ENCODE results near the gene CYP4F22.
"Not testable (repeated sequence)": the region's sequence is repeated elsewhere in the genome, so short reads cannot be mapped to it uniquely, and the experiment has no call there.

Gene CYP4F22

GRCh38 chr19:15501596-15501995, 6.7 kb upstream of the CYP4F22 start:
- Histone ChIP-seq H3K4me3 (ENCODE audit: low read depth in 1 of 2, low read length in 1 of 2) (no peak overlapping the region), H3K27me3 (peaks cover 43% of the 10 kb centered on the region), H3K36me3 (no peaks in the 10 kb centered on the region), H3K4me1 (ENCODE audit: control insufficient read depth in 1 of 2, insufficient read depth in 1 of 2, low read depth in 1 of 2, low read length in 1 of 2) (no peaks in the 10 kb centered on the region), H3K27ac (no peak overlapping the region), H3K9me3 (no peaks in the 10 kb centered on the region)
- TF ChIP-seq, protein P1, sequence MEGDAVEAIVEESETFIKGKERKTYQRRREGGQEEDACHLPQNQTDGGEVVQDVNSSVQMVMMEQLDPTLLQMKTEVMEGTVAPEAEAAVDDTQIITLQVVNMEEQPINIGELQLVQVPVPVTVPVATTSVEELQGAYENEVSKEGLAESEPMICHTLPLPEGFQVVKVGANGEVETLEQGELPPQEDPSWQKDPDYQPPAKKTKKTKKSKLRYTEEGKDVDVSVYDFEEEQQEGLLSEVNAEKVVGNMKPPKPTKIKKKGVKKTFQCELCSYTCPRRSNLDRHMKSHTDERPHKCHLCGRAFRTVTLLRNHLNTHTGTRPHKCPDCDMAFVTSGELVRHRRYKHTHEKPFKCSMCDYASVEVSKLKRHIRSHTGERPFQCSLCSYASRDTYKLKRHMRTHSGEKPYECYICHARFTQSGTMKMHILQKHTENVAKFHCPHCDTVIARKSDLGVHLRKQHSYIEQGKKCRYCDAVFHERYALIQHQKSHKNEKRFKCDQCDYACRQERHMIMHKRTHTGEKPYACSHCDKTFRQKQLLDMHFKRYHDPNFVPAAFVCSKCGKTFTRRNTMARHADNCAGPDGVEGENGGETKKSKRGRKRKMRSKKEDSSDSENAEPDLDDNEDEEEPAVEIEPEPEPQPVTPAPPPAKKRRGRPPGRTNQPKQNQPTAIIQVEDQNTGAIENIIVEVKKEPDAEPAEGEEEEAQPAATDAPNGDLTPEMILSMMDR (IDR thresholded peaks at IDR 0.05): no peak

DNA sequence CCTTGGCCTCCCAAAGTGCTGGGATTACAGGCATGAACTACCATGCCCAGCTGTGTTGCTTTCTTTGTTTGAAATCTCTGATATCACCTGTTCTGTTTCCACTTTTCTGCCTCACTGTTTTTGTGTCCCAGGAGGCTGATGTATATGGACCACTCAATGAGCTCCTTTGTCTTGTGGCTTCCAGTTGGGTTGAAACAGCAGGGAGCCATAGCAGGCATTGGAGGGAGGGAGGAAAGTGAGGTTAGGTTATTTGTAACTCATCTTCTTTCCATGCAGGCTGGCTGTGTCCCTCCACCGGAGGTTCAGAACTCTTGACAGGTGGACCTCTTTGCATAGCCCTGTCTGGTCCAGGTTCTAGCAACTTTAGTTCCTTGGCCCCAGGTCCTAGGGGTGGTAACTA, 6.1 kb upstream of the CYP4F22 start:
- H3K36me3 ChIP-seq: no peaks in the 10 kb centered on the region
- TF ChIP-seq, protein P1 (IDR thresholded peaks at IDR 0.05): no peak
- H3K27ac ChIP-seq: no peak overlapping the region
- no peaks in the 10 kb centered on the region for H3K4me1 ChIP-seq (ENCODE audit: control insufficient read depth in 1 of 2, insufficient read depth in 1 of 2, low read depth in 1 of 2, low read length in 1 of 2)
- H3K4me3 ChIP-seq (ENCODE audit: low read depth in 1 of 2, low read length in 1 of 2): no peak overlapping the region
- peaks cover 50% of the 10 kb centered on the region for H3K27me3 ChIP-seq
- no peaks in the 10 kb centered on the region for H3K9me3 ChIP-seq

GRCh38 chr19:15506074-15506571, 2.2 kb upstream of the CYP4F22 start:
- Histone ChIP-seq H3K4me3 (ENCODE audit: low read depth in 1 of 2, low read length in 1 of 2) (no peak overlapping the region), H3K27me3 (peaks cover 61% of the 10 kb centered on the region), H3K36me3 (no peaks in the 10 kb centered on the region), H3K27ac (no peak overlapping the region), H3K4me1 (ENCODE audit: control insufficient read depth in 1 of 2, insufficient read depth in 1 of 2, low read depth in 1 of 2, low read length in 1 of 2) (no peaks in the 10 kb centered on the region), H3K9me3 (no peaks in the 10 kb centered on the region)
- TF ChIP-seq, protein P1 (IDR thresholded peaks at IDR 0.05): no peak

DNA sequence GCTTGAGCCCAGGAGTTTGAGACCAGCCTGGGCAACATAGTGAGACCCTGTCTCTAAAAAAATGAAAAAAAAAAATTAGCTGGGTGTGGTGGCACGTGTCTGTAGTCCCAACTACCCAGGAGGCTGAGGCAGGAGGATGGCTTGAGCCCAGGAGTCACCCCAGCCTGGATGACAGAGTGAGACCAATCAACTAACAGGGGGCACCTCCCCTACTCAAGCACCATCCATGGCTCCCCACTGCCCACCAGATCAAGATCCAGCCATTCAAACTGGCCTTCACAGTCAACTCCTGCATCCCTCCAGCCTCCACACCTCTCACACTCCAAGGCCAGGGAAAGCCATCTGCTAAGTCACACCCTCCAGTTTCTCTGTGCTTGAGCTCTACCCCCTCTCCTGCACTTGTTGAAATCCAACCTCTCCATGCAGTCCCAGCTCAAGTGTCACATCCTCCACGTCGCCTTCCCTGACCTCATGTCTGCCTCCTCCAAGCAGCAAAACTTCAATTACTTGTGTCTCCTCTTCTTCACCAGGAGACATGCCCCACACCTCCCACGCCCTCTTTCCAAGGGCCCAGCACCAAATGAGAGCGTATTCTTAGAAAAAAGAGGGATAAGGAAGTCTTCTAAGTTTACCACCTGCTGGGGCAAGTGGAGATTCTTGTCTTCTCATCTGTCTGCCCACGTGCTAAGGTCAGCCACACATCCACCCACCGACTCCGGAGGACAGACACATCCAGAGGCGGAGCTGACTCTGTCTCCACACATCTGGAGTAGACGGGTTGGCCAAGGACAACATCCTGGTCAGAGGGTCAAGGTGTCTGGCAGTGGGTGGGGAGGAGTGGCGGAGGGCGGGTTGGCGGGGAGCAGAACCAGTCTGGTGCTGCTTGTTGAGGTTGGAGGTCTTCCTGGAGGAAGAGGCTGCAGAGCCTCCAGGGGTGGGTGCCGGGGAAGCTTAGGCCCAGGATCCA, 974 bp upstream of the CYP4F22 start:
- H3K4me3 ChIP-seq (ENCODE audit: low read depth in 1 of 2, low read length in 1 of 2): no peak overlapping the region
- no peaks in the 10 kb centered on the region for H3K36me3 ChIP-seq
- H3K4me1 ChIP-seq (ENCODE audit: control insufficient read depth in 1 of 2, insufficient read depth in 1 of 2, low read depth in 1 of 2, low read length in 1 of 2): no peaks in the 10 kb centered on the region
- TF ChIP-seq, protein P1 (IDR thresholded peaks at IDR 0.05): no peak
- H3K27me3 ChIP-seq: peaks cover 52% of the 10 kb centered on the region
- no peak overlapping the region for H3K27ac ChIP-seq
- no peaks in the 10 kb centered on the region for H3K9me3 ChIP-seq

- Histone ChIP-seq H3K4me1 (ENCODE audit: control insufficient read depth in 1 of 2, insufficient read depth in 1 of 2, low read depth in 1 of 2, low read length in 1 of 2) (no peaks in the 10 kb centered on the region), H3K36me3 (no peaks in the 10 kb centered on the region), H3K9me3 (peaks cover 1% of the 10 kb centered on the region), H3K27me3 (peaks cover 38% of the 10 kb centered on the region), H3K4me3 (ENCODE audit: low read depth in 1 of 2, low read length in 1 of 2) (no peak overlapping the region), H3K27ac (no peak overlapping the region)
- TF ChIP-seq, protein P1 (IDR thresholded peaks at IDR 0.05): no peak
These were observed 3.5 kb downstream of the CYP4F22 start for GRCh38 chr19:15511671-15512424.

- not testable (repeated sequence) for H3K4me3 ChIP-seq (ENCODE audit: low read depth in 1 of 2, low read length in 1 of 2); H3K36me3 ChIP-seq; H3K27ac ChIP-seq; H3K27me3 ChIP-seq; H3K4me1 ChIP-seq (ENCODE audit: control insufficient read depth in 1 of 2, insufficient read depth in 1 of 2, low read depth in 1 of 2, low read length in 1 of 2); H3K9me3 ChIP-seq
These were observed 6.9 kb downstream of the CYP4F22 start for GRCh38 chr19:15515227-15515625.
